GM21447 (cell line): ENCODE measurements around the gene MAPK12.

Source experiments
- ATAC-seq: cut with Tn5 transposase; IDR thresholded peaks from one replicate; pipeline ENCODE4 v1.9.1; 2021; ENCODE audit not compliant: unreplicated experiment

Gene MAPK12

GRCh38 chr22:50261615-50262459, at the start of gene MAPK12:
MAPK12 (minus strand) TSS chr22:50261683; CDS start chr22:50261509, 174 bp downstream.
- ATAC-seq = no peak

GRCh38 chr22:50310949-50311444, 49.5 kb upstream of the MAPK12 start:
- no peak for ATAC-seq

- ATAC-seq = no peak
These were observed 48.7 kb upstream of the MAPK12 start for GRCh38 chr22:50310031-50310722.

DNA sequence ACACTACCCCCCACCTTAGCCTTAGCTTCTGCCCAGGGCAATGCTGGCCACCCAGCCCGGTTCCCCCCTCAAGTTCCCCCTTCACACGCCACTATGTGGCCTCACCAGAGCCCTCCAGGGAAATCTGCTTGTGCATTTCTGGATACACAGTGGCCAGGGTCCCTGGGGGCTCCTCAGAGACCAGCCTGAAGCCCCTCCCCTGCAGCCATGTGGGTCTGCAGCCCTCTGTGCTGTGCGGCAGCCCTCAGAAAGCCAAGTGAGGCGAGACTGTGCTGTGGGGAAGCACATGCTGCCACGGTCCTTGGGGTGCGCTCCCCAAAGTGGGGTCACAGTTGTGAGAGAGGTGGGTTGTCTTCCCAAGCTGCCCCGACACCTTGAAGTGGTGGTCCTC, 48.1 kb upstream of the MAPK12 start:
- ATAC-seq = no peak

DNA sequence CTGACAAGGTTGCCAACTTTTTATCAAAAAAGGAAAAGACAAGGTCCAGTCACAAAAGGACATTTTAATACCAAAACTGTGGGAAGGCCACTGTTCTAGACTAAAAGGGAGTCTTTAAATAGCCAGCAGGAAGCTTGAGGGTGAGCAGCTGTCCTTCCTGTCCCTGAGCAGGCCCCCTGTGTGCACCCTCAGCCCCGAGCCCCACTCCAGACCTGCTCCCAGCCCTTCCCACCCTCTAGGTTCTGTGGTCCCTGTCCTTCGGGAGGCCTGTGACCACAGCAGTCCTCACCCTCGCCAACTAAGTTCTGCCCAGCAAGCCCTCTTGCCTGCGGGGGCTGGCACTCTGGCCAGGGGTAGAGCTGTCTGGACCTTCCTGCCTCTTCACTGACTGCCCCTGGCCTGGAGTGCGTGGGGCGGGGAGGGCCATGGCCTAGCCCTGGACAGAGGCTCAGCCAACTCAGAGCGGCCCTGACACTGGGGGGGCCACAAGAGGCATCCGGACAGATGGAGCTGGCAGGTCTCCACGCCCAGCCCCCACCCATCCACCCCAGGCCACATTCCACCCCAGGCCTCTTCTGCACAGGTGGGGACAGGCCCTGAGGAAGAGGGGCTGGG, 47.6 kb upstream of the MAPK12 start:
- no peak for ATAC-seq

DNA sequence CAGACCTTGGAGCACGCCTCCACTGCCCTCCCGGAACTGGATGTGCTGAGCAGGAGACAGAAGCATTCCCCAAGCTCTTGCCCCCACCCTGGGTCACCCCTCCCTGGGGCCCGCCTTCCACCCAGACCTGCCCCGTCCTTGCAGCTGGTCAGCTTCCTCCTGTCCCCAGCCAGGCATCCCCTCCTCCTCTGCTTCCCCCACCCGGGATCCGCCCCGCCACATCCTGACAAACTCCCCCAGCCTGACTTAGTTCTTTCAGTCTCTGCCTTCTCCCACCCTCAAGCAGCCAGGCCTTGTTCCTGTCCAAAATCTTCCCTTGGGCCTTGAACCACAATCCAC, 47.1 kb upstream of the MAPK12 start:
- ATAC-seq = no peak

GRCh38 chr22:50307890-50308596, 46.6 kb upstream of the MAPK12 start:
- ATAC-seq = no peak

GRCh38 chr22:50306753-50307749, 45.6 kb upstream of the MAPK12 start, which contains the start of gene PLXNB2:
PLXNB2 (minus strand) TSS chr22:50307646; CDS start chr22:50290584, 17,062 bp downstream.
- no peak for ATAC-seq

DNA sequence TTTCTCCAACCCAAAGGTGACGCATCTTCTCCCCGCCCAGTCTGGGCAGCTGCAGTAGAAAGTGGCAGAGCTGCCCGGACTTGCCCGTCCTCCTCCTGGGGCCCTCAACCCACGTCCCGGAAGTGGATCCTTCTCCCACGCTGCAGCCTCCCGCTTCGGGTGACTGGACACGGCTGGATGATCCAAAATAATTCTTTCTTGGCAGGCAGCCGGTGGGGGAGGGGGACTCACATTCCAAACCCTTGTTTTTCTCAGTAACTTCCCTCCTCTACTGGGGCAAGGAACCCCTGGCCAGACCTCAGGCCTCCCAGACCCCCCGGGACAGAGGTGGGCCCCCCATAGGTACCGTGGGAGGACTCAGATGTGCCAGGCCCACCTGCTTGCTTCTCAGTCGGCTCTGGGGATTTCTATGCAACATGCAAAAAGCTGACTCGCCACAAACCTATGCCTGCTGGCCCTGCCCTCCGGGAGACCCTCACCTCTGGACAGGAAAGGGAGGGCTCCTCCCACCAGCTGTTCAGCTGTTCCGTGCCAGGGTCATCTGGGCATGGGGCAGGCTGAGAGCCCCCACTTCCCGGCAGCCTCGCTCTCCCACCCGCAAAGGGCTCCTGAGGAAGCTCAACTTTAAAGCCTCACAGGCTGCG, 44.6 kb upstream of the MAPK12 start:
- no peak for ATAC-seq

DNA sequence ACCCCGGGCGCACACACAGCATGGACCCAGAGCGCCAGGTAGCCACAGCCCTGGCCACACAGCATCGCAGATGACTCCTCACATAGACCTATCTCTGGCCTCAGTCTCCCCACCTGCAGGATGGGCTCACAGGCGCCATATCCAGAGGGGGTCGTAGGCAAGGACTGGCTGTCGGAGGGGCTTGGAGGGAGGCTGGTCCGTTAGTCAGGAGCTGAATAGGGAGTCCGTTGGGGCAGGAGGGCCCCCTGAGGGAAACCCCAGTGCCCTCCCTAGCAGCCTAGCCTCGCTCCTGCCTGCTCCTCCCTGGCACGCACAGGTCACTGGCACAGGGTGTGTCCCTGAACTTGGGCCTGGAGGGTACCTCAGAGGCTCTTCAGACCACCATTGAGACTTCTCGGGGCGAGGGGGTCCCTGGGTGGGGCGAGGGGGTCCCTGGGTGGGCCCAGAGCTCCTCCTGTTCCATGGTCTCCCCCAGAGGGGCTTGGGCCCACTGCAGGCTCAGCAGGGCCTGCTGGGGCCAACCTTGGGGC, 44.0 kb upstream of the MAPK12 start:
- no peak for ATAC-seq

DNA sequence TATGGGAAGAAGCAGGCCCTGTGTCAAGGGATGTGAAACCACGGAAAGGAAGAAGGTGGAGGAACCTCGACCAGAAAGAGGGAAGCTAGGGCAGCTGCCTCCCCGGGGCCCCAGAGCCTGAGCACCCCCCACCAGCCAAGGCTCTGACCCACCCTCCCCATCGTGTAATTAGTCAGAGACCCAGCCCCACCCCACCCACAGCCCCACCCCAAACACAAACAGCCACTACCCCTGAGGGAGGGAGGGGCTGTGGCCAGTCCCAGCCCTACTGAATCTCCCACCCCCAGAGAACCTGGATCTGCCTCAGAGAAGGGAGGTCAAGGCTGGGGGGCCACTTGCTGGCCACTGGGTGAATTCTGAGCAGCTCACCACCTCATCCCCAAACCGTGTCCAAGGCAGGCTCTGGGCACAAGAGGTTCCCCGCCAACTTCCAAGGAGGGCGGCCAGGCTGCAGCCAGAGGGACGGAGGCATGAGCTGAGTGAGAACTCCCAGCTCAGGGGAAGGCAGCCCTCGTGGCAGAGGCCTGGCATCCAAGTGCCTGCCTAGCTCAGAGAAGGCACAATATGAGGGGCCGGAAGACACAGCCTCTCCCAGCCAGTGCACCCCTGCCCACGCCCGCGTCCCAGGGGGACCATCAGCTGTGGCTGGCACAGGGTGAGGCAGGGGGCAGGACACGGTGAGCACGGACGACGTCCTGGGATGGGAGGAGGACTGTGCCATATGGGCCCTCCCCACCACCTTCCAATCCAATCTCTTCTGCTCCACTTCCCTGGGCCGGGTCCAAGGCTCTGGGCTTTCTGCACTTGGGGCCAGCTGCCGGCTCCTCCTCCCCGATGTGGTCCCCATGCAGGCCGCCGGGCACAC, 43.3 kb upstream of the MAPK12 start:
- ATAC-seq = no peak

DNA sequence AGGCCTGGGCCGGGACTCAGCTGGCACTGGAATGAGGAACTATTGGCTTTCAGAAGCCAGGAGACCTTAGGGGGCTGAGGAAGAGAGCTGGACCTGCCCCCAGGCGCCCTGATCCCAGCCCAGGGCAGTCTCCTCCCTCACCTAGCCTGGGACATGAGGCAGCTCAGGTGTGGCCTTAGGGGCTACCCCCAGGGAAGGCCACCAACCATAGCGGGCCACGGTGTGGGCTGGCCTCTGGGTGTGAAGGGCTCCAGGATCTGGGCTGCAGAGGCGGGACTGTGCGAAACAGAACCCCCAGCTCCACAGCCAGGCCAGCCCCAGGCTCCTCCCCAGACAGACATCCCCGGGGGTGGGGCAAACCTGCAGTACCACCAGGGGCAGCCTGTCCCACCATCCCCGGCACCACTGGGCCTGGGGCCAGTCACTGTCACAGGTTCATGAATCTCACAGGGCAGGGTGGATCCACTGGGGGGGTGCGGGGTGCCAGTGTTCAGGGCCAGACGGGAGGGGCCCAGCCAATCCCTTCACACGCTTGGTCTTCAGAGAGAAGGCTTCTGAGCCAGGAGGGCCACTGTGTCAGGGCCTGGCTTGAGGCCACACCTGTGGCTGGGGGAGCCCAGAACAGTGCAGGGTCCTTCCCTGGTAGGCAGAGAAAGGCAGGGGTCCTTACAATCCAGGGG, 42.5 kb upstream of the MAPK12 start:
- ATAC-seq = no peak

- ATAC-seq = no peak
These were observed 42.0 kb upstream of the MAPK12 start for GRCh38 chr22:50303515-50303847.

DNA sequence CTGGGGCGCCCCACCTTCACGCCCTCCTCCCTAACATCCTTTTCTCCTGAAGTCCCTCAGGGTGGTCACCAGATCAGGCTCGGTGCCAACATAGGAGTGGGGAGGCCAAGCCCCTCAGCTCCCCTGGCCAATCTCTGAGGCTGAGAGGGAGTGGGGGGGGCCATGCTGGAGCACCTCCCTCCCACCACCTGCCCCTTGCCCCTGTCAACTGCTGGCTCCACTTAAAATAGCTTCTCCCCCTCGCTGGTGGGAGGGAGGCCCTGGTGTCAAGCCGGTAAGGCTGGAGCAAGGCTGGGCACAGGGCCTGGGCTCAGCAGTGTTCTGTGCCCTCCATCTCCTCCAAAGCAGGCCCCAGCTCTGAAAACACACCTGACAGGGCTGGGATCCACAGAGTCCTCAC, 41.1 kb upstream of the MAPK12 start:
- no peak for ATAC-seq

DNA sequence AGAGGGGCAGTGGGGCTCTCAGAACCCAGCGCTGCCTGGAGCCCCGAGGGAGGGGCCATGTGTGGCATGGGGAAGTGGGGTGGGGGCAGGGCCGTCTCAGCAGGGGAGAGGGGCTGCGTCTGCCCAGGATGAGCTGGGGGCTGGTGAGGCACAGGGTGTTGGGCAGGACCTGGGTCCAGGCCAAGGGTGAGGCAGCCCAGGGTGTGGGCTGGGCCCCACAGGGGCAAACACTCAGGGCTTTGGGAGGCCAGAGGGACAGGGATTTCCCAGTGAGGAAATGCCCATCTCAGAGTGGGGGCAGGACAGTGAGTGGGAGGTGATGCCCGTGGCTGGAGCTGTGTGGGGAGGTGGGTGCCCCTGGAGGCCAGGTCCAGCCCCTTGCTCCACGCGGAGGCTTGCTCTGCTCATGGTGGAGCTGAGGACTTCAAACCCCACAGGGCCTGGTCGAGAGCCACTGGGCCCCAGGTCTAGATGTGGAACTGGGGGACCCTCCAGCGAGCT, 40.6 kb upstream of the MAPK12 start:
- ATAC-seq = no peak

GRCh38 chr22:50301581-50301991, 40.1 kb upstream of the MAPK12 start:
- ATAC-seq = no peak

DNA sequence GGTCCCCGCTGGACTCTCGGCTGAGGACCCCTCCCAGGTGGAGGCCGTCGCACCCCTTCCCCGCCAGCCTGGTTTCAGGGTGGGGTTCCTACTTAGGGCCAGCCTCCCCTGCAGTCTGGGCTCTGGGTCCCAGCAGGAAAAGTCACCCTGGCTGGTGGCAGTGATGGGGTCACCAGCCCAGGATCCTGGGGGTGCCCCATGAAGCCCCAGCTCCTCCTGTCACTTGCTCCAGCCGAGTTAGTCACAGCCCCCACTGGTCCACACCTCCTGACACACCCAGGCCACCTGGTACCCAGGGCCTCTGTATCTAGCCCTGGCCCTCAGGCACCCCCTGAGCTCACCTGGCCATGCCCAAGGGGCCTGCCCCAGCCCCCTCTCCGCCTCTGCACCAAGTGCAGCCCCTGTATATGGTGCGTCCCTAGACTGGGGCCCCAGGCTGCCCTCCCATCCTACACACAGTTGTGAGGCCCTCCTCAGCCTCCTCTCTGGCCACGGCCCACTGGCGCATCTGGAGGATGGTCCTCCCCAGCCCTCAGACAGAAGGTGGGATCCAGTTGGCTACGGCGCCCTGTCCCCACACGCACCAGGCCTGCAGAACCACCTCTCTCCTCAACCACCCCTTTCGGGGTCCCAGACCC, 39.3 kb upstream of the MAPK12 start:
- ATAC-seq = no peak
